HL-60 (cell line): ENCODE results near the gene TATDN3.
A peak's percentile ranks its signal among the peaks of the same experiment; 100 is the strongest.
"Not testable (repeated sequence)": the region's sequence is repeated elsewhere in the genome, so short reads cannot be mapped to it uniquely, and the experiment has no call there.

Source experiments
- DNase-seq, 2 experiments: peaks; one replicate each; pipeline ENCODE4 v3.0.0-alpha.2; 2010 to 2020; ENCODE audit warnings: low read depth in 1 of 2, low spot score in 1 of 2
- H3K27ac ChIP-seq: fragments of 250-450 bp; sonication (Bioruptor Pico); replicated peaks from 2 replicates; pipeline ENCODE4 v1.5.1; 2020; ENCODE audit warnings: mild to moderate bottlenecking, moderate library complexity
- H3K27me3 ChIP-seq: fragments of 250-450 bp; sonication (Bioruptor Pico); 2 replicates; pipeline ENCODE4 v1.5.1; 2021; ENCODE audit warnings: mild to moderate bottlenecking, moderate library complexity; ENCODE audit not compliant: insufficient read depth, poor library complexity, severe bottlenecking
- H3K4me3 ChIP-seq: replicated peaks from 2 replicates; pipeline ENCODE4 v1.5.1; 2011; ENCODE audit warnings: mild to moderate bottlenecking, control low read depth, low read length; ENCODE audit not compliant: insufficient read depth
- GABPA ChIP-seq: IDR thresholded peaks from 2 replicates; pipeline ENCODE4 v1.6.1; 2012; ENCODE audit warnings: low read depth
- POLR2AphosphoS5 ChIP-seq: IDR thresholded peaks from 2 replicates; pipeline ENCODE4 v1.6.1; 2012; ENCODE audit warnings: low read depth
- SPI1 ChIP-seq: IDR thresholded peaks from 2 replicates; pipeline ENCODE4 v1.6.1; 2012; ENCODE audit warnings: low read depth, mild to moderate bottlenecking, borderline replicate concordance
- TF ChIP-seq, protein P1 (sequence below): IDR thresholded peaks from 2 replicates; pipeline ENCODE4 v1.6.1; 2012; ENCODE audit warnings: low read depth; ENCODE audit not compliant: insufficient replicate concordance
- TF ChIP-seq, protein P2 (sequence below): IDR thresholded peaks from one replicate; pipeline ENCODE4 v1.5.1; 2011; ENCODE audit warnings: low read length, control low read depth, inconsistent platforms; ENCODE audit not compliant: insufficient read depth

Gene TATDN3

DNA sequence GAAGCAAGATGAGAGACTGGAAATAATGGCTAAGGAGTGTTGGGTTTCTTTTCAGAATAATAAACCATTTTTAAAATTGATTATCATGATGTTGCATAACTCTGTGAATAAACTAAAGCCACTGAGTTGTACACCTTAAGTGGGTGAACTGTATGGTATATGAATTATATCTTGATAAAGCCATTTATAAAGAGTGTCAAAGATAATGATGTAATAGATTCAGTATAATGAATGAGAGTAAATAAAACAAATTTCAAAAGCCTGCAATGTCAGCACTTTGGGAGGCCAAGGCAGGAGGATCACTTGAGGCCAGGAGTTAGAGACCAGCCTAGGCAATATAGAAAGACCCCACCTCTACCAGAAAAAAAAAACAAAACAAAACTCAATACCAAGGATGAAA lies 16.5 kb upstream of the TATDN3 start:
- no peak for TF ChIP-seq POLR2AphosphoS5
- TF ChIP-seq SPI1, result no peak
- TF ChIP-seq, protein P1, sequence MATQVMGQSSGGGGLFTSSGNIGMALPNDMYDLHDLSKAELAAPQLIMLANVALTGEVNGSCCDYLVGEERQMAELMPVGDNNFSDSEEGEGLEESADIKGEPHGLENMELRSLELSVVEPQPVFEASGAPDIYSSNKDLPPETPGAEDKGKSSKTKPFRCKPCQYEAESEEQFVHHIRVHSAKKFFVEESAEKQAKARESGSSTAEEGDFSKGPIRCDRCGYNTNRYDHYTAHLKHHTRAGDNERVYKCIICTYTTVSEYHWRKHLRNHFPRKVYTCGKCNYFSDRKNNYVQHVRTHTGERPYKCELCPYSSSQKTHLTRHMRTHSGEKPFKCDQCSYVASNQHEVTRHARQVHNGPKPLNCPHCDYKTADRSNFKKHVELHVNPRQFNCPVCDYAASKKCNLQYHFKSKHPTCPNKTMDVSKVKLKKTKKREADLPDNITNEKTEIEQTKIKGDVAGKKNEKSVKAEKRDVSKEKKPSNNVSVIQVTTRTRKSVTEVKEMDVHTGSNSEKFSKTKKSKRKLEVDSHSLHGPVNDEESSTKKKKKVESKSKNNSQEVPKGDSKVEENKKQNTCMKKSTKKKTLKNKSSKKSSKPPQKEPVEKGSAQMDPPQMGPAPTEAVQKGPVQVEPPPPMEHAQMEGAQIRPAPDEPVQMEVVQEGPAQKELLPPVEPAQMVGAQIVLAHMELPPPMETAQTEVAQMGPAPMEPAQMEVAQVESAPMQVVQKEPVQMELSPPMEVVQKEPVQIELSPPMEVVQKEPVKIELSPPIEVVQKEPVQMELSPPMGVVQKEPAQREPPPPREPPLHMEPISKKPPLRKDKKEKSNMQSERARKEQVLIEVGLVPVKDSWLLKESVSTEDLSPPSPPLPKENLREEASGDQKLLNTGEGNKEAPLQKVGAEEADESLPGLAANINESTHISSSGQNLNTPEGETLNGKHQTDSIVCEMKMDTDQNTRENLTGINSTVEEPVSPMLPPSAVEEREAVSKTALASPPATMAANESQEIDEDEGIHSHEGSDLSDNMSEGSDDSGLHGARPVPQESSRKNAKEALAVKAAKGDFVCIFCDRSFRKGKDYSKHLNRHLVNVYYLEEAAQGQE, result no peak
- TF ChIP-seq GABPA, result no peak
- TF ChIP-seq, protein P2, sequence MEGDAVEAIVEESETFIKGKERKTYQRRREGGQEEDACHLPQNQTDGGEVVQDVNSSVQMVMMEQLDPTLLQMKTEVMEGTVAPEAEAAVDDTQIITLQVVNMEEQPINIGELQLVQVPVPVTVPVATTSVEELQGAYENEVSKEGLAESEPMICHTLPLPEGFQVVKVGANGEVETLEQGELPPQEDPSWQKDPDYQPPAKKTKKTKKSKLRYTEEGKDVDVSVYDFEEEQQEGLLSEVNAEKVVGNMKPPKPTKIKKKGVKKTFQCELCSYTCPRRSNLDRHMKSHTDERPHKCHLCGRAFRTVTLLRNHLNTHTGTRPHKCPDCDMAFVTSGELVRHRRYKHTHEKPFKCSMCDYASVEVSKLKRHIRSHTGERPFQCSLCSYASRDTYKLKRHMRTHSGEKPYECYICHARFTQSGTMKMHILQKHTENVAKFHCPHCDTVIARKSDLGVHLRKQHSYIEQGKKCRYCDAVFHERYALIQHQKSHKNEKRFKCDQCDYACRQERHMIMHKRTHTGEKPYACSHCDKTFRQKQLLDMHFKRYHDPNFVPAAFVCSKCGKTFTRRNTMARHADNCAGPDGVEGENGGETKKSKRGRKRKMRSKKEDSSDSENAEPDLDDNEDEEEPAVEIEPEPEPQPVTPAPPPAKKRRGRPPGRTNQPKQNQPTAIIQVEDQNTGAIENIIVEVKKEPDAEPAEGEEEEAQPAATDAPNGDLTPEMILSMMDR, result no peak
- H3K4me3 ChIP-seq, result no peak overlapping the region
- no peak for DNase-seq
- 0 out of 2 replicates have a peak overlapping the region, but pooled peaks have one; percentile 1 for H3K27ac ChIP-seq
- H3K27me3 ChIP-seq, result no peaks in the 10 kb centered on the region

DNA sequence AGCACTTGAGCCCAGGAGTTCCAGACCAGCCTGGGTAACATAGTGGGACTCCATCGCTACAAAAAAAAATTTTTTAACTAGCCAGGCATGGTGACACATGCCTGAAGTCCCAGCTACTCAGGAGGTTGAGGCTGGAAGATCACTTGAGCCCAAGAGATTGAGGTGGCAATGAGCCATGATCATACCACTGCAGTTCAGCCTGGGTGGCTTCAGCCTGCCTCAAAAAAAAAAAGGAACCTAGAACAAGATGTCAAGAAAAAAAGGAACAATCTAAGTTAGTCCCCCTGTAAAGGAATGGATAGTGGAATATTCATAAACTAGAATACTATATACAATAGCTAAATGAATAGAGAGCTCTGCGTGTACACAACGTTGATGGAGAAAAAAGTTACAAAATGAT lies 14.5 kb upstream of the TATDN3 start:
- Histone ChIP-seq H3K27me3 (no peaks in the 10 kb centered on the region), H3K27ac (no peak overlapping the region), H3K4me3 (no peak overlapping the region)
- no peak for TF ChIP-seq GABPA
- TF ChIP-seq, protein P2, result no peak
- no peak for TF ChIP-seq SPI1
- no peak for TF ChIP-seq POLR2AphosphoS5
- TF ChIP-seq, protein P1, result no peak
- no peak for DNase-seq

DNA sequence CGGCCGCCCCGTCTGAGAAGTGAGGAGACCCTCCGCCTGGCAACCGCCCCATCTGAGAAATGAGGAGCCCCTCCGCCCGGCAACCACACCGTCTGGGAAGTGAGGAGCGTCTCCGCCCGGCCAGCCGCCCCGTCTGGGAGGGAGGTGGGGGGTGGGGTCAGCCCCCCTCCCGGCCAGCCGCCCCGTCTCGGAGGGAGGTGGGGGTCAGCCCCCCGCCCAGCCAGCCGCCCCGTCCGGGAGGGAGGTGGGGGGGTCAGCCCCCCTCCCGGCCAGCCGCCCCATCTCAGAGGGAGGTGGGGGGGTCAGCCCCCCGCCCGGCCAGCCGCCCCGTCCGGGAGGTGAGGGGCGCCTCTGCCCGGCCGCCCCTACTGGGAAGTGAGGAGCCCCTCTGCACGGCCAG lies 12.6 kb upstream of the TATDN3 start:
- H3K27ac ChIP-seq, H3K4me3 ChIP-seq: not testable (repeated sequence)

DNA sequence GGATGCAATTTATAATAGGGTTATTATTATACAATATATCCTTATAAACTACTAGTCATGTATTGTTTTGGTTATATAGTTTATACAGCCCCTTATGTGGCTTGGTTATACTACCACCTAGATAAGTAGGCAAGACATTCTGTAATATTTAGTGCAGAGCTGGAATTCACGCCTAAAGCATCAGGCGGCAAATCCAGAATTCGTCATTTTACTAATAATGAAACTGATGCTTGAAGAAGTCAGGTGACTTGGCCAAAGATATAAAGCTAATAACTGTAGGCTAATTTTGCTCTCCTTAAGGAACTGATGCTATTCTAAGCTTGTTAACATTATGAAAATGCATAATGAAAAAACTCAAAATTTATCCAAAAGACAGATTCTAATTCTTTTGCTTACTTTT lies 10.9 kb upstream of the TATDN3 start:
- Histone ChIP-seq H3K27ac (no peak overlapping the region), H3K27me3 (no peaks in the 10 kb centered on the region), H3K4me3 (no peak overlapping the region)
- TF ChIP-seq POLR2AphosphoS5 (no peak), GABPA (no peak), SPI1 (no peak)
- TF ChIP-seq, protein P1, result no peak
- TF ChIP-seq, protein P2, result no peak
- DNase-seq, result no peak

More for the DNA sequence above, 12.6 kb upstream of the TATDN3 start:
- H3K27me3 ChIP-seq, DNase-seq: not testable (repeated sequence)
